HepG2 (cell line): ENCODE results near the gene UBE2O. TPM values are rescaled to one million over a fixed set of nuclear protein-coding genes. Genes with fewer than 3 reads are reported as not detected.

Experiments
- AGO2 ChIP-seq: fragments of 200-400 bp; formaldehyde crosslinking; optimal IDR thresholded peaks from 2 replicates; pipeline ENCODE3; 2017; ENCODE audit warnings: mild to moderate bottlenecking, low read depth, low read length, moderate library complexity
- ASH2L ChIP-seq: fragments of 300-600, 200-600 bp; sonication (generic); IDR thresholded peaks from 2 replicates; pipeline ENCODE4 v1.7.0; 2017; ENCODE audit warnings: low read depth, mild to moderate bottlenecking, moderate library complexity, mixed read lengths, low read length; ENCODE audit not compliant: insufficient read length
- ATF7-NPFF ChIP-seq: sonication (generic); formaldehyde crosslinking; IDR thresholded peaks from 2 replicates; pipeline ENCODE4 v1.8.1; 2023; ENCODE audit warnings: mild to moderate bottlenecking, low read depth, missing genetic modification reagents, moderate library complexity
- CENPT ChIP-seq: sonication (generic); formaldehyde crosslinking; IDR thresholded peaks from 2 replicates; pipeline ENCODE4 v1.8.0; 2022; ENCODE audit warnings: low read depth, mild to moderate bottlenecking, moderate library complexity, missing genetic modification reagents
- CHCHD3 ChIP-seq: sonication (generic); formaldehyde crosslinking; IDR thresholded peaks from 2 replicates; pipeline ENCODE4 v1.8.0; 2022; ENCODE audit warnings: mild to moderate bottlenecking, missing genetic modification reagents, moderate library complexity
- IRF1 ChIP-seq: sonication (generic); formaldehyde crosslinking; IDR thresholded peaks from 2 replicates; pipeline ENCODE4 v1.4.0; 2020; ENCODE audit warnings: low read depth, mild to moderate bottlenecking, missing genetic modification reagents
- KLF16 ChIP-seq, 2 experiments: sonication (generic) in 1 of 2; formaldehyde crosslinking in 1 of 2; IDR thresholded peaks; 2 replicates each; pipeline versions ENCODE4 v1.6.1 to v1.8.0; 2016 to 2023; ENCODE audit warnings: missing genetic modification reagents in 2 of 2, missing compliant biosample characterization in 1 of 2
- MZF1 ChIP-seq: sonication (generic); formaldehyde crosslinking; IDR thresholded peaks from 2 replicates; pipeline ENCODE4 v1.8.1; 2023; ENCODE audit warnings: mild to moderate bottlenecking, missing genetic modification reagents, borderline replicate concordance
- NKX3-1 ChIP-seq: sonication (generic); formaldehyde crosslinking; IDR thresholded peaks from 2 replicates; pipeline ENCODE4 v1.5.0; 2020; ENCODE audit warnings: missing genetic modification reagents
- PRDM15 ChIP-seq: sonication (generic); formaldehyde crosslinking; IDR thresholded peaks from 2 replicates; pipeline ENCODE4 v1.4.0; 2020; ENCODE audit warnings: missing genetic modification reagents
- TFE3 ChIP-seq: IDR thresholded peaks from 2 replicates; pipeline ENCODE4 v1.6.1; 2016
- ZNF264 ChIP-seq: sonication (generic); formaldehyde crosslinking; IDR thresholded peaks from 2 replicates; pipeline ENCODE4 v1.4.0; 2020; ENCODE audit warnings: missing genetic modification reagents
- ZNF552 ChIP-seq: sonication (generic); formaldehyde crosslinking; IDR thresholded peaks from 2 replicates; pipeline ENCODE4 v1.9.0; 2022; ENCODE audit warnings: missing genetic modification reagents, mild to moderate bottlenecking, borderline replicate concordance
- ZNF644 ChIP-seq: IDR thresholded peaks from 2 replicates; pipeline ENCODE4 v1.6.1; 2016; ENCODE audit warnings: low read depth
- ZNF784 ChIP-seq: sonication (generic); formaldehyde crosslinking; IDR thresholded peaks from 2 replicates; pipeline ENCODE4 v1.5.1; 2020; ENCODE audit warnings: missing genetic modification reagents, mild to moderate bottlenecking, borderline replicate concordance
- polyA plus RNA-seq, 8 experiments: library from polyadenylated mRNA; depleted of rRNA in 3 of 8; stranded (reverse) in 7 of 8; unstranded in 1 of 8; fragments of >200 nt; fragmentation: Illumina TruSeq in 4 of 8; extraction: Trizol in 4 of 8; gene quantifications; 2 replicates each; pipeline versions ENCODE4 v1.2.1 to v1.2.3, GENCODE V29; 2011 to 2016; ENCODE audit warnings: low read depth in 4 of 8, missing spikeins in 1 of 8, mixed read lengths in 1 of 8; ENCODE audit not compliant: insufficient read depth in 1 of 8
- total RNA-seq, 5 experiments: library from RNA; depleted of rRNA; stranded (reverse); fragments of >200 nt; fragmentation: Illumina TruSeq; extraction: Trizol; gene quantifications; 2 replicates each; pipeline ENCODE4 v1.2.3, GENCODE V29; 2016; ENCODE audit warnings: low read depth in 1 of 5
- TF ChIP-seq, protein P1 (sequence below): sonication (generic); formaldehyde crosslinking; IDR thresholded peaks from 2 replicates; pipeline ENCODE4 v1.4.0; 2020; ENCODE audit warnings: low read depth, mild to moderate bottlenecking, missing genetic modification reagents
- TF ChIP-seq, protein P2 (sequence below): sonication (generic); formaldehyde crosslinking; IDR thresholded peaks from 2 replicates; pipeline ENCODE4 v1.4.0; 2020; ENCODE audit warnings: missing genetic modification reagents

Gene UBE2O
- total and polyA plus RNA-seq, 2 of the 13 experiments (the other 11 are each of a cell fraction or from before 2014, with no cell fraction given) = 21.5 to 23.5 TPM

DNA sequence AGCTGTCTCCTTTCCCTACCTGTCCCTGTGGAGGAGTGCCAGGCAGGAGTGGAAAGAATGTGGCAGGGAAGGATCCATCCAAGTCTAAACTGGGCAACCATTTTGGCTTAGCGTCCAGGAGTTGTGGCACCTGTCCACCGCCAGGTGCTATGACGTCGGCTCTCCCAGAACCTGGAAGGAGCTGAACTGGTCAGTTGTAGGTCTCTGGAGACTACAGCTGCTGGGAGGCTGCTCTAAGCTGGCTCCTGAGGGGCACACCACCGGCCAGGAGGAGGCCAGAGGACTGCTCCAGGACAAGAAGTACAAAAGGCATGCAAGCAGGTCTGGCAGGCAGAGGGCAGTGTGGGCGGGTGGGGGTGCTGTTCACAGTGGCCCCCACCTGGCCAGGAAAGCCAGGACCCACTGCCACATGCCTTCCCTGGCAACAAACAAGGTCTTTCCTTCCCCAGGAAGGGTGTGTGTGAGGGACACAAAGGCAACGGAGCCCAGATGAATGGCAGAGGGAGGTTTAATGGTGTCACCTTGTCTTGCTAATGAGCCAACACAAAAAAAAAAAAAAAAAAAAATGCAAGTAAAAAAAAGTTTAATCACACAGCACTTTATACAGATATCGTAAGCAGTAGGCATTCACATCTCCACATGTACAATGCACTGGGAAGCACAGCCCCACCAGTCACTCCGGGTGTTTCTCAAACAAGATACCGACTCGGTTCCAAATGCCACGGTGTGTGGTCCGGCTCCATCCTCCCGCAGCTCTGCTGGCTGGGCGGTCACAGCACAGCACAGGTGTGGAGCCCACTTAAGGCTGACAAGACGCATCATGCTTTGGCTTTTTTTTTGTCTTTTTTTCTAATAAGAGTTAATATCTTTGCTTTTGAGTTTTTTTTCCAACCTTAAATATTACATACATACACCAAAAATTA, 63.7 kb downstream of the UBE2O start (continued):
- TF ChIP-seq ZNF784 (CRISPR knock-in tag) (0 out of 2 replicates have a peak, but pooled peaks have one; percentile 39), IRF1 (CRISPR knock-in tag) (no peak), TFE3 (no peak), ZNF552 (CRISPR knock-in tag) (no peak), CENPT (CRISPR knock-in tag) (no peak), ATF7-NPFF (CRISPR knock-in tag) (0 out of 2 replicates have a peak, but pooled peaks have one; percentile 41), ASH2L (peak; percentile 28), KLF16 (CRISPR knock-in tag; IDR thresholded peaks at IDR 0.05) (no peak), CHCHD3 (CRISPR knock-in tag) (no peak), MZF1 (no peak), ZNF264 (CRISPR knock-in tag) (no peak), AGO2 (peak; percentile 96), PRDM15 (CRISPR knock-in tag) (no peak), ZNF644 (no peak), NKX3-1 (CRISPR knock-in tag) (no peak)
- TF ChIP-seq, protein P1, sequence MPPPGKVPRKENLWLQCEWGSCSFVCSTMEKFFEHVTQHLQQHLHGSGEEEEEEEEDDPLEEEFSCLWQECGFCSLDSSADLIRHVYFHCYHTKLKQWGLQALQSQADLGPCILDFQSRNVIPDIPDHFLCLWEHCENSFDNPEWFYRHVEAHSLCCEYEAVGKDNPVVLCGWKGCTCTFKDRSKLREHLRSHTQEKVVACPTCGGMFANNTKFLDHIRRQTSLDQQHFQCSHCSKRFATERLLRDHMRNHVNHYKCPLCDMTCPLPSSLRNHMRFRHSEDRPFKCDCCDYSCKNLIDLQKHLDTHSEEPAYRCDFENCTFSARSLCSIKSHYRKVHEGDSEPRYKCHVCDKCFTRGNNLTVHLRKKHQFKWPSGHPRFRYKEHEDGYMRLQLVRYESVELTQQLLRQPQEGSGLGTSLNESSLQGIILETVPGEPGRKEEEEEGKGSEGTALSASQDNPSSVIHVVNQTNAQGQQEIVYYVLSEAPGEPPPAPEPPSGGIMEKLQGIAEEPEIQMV = no peak
- TF ChIP-seq, protein P2, sequence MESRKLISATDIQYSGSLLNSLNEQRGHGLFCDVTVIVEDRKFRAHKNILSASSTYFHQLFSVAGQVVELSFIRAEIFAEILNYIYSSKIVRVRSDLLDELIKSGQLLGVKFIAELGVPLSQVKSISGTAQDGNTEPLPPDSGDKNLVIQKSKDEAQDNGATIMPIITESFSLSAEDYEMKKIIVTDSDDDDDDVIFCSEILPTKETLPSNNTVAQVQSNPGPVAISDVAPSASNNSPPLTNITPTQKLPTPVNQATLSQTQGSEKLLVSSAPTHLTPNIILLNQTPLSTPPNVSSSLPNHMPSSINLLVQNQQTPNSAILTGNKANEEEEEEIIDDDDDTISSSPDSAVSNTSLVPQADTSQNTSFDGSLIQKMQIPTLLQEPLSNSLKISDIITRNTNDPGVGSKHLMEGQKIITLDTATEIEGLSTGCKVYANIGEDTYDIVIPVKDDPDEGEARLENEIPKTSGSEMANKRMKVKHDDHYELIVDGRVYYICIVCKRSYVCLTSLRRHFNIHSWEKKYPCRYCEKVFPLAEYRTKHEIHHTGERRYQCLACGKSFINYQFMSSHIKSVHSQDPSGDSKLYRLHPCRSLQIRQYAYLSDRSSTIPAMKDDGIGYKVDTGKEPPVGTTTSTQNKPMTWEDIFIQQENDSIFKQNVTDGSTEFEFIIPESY (CRISPR knock-in tag) = no peak
